HG03175 (cell line): Measurements from ENCODE around the gene MYH9.

Experiments
- ATAC-seq: cut with Tn5 transposase; IDR thresholded peaks from one replicate; pipeline ENCODE4 v1.9.1; 2021; ENCODE audit warnings: mild to moderate bottlenecking, moderate library complexity; ENCODE audit not compliant: unreplicated experiment

MYH9 gene

GRCh38 chr22:36320553-36320952, 67.2 kb downstream of the MYH9 start:
- no peak for ATAC-seq

- ATAC-seq, result no peak
Observed at GRCh38 chr22:36319595-36320497, 67.9 kb downstream of the MYH9 start.

- no peak for ATAC-seq
Observed at GRCh38 chr22:36318442-36318841, 69.3 kb downstream of the MYH9 start.

DNA sequence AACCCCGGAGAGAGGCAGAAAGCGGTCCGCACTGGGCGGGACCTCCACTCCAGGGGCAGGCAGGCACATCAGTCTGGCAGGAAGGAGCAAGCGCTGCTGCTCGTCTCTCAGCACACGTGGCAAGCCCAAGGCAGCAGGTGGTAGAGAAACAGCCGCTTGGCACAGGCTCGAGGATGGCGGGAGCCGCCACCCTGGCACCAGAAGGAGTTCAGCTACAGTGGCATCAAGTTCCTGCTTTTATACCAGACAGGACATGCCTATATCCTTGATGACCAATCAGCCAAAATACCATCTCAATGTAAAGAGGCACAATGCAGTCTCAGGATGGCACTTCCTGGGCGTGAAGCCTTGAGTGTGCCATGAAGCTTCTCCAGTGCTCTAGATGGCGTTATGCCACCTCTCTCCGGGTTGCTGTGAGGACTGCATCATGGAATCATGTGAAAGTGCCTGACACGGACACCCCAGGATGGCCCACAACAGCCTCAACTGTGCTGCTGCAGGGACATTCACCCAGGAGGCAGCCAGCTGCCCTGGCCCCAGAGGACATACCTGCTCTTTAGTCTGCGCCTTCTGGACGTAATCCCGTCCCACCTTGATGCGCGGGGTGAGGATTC, 70.0 kb downstream of the MYH9 start:
- no peak for ATAC-seq

DNA sequence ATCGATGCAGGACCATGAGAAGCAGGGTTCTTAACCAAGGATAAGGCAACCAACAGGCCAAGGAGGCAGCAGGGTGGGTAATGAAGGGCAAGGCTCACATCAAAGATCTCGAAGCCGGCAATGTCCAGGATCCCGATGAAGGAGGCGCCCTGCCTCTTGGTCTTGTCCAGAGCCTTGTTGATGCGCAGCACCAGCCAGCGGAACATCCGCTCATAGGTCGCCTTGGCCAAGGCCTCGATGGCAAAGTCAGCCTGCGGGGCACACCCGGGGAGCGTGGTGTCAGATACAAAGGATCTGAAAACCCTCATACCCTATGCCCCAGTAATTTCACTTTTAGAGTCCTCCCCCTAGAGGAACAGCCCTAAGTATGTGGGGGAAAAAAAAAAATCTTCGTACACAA, 71.3 kb downstream of the MYH9 start:
- no peak for ATAC-seq

DNA sequence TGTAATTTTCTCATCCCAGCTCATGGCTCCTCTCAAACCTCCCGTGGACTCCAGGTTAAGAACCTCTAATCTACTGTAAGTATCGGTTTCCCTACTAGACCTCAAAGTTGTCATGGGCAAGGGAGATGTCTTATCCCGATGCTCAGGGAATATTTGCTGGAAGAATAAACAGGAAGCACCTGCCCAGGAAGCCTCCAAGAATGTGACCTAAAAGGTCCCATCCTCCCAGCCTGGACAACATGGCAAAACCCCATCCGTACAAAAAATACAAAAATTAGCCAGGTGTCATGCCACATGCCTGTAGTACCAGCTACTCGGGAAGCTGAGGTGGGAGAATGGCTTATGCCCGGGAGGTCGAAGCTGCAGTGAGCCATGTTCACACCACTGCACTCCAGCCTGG, 72.4 kb downstream of the MYH9 start:
- ATAC-seq, result no peak

DNA sequence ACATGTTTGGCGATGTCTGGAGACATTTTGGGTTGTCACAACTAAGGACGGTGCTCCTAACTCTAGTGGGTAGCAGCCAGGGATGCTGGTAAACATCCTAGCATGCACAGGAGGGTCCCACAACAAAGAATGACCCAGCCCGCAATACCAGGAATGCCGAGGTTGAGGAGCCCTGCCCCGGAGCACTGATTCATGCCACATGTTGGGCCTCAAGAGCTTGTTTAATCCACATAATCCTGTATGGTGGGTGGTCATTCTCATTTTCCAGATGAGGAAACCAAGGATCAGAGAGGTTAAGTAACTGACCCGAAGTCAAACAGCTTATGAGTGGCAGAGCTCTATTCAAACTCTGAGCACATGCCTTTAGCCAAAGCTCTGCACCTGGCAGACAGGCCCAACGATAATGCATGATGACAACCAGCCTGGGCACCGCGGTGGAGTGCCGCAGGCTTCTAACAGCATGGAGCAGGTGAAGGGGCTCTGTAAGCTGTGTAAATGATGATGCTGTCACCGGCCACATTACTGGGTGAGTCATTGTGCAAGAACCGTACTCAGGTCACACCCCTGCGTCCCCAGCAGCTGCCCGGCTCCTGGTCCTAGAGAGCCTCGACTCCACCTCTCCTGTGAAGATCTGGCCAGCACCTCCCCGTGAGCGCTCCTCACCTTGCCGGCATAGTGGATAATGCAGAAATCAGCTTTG, 76.2 kb downstream of the MYH9 start:
- ATAC-seq, result no peak

DNA sequence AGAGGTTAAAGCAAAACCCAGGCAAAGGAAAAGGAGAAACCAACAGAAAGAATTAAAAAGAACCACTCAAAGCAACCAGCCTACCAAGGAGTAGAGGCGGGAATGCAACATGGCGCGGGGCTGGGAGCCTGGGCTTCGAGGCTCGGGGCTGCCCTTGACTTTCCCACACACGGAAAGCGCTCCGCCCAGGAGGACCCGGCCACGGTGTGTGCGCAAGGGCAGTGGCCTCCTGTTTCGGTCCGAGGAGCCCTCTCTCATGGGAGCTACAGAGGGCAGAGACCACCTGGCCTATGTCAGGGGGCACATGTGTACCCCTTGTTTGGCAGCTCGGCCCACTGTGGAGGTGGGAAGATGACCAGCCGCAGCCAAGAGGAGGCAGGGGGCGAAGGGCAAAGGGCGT, 78.9 kb downstream of the MYH9 start:
- ATAC-seq, result no peak

DNA sequence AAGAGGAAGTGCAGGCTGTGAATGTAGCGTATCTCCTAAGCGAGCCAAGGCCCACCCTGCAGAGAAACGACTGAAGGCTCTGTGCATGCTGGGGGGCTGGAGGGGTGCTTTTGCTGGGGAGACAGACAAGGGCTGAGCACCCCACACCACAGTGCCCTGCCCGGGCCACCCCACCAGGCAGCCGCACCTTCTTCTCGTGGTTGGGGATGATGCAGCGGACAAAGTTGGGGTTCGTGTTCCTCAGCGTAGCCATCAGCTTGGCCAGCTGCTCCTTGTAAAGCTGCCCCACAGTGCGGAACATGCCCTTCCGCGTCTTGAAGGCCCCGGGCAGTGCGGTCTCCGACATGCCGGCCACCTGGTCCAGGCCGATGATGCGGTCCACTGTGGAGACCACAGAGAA, 81.5 kb downstream of the MYH9 start:
- no peak for ATAC-seq

DNA sequence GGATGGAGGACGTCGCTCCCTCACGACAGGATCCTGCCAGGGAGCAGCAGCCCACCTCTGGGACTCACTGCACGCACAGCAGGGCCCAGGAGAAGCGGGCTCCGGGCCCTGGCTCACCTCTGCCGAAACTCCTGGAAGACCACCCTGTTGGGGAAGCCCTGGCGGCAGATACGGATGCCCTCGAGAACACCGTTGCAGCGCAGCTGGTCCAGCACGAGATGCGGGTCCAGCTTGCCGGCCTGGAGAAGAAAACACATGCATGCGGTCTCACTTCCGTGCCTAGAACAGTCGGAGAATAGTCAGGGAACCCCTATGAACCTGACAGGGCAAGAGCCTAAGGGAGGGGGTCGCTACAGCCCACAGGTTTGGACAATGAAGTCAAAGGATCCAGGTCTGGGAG, 82.0 kb downstream of the MYH9 start:
- no peak for ATAC-seq

GRCh38 chr22:36304429-36304828, 83.3 kb downstream of the MYH9 start:
- no peak for ATAC-seq

DNA sequence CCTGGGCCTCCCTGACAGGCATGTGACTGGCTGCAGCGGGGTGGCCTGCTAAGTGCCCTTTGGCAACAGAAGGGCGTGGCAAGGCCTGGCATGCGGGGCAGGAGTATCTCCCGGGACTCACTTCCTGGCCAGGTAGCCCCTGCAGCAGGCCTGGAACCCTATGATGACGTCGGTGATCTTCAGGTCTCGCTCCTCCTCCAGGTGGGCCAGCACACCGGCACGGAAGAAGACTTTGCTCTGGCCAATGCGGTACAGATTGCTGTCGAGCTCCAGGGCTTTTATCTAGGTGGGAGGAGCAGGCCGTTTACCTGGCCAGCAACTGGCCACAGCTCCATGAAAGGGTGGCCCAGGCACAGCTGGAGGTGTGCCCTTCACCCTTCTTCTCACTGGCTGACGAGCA, 83.9 kb downstream of the MYH9 start:
- no peak for ATAC-seq

DNA sequence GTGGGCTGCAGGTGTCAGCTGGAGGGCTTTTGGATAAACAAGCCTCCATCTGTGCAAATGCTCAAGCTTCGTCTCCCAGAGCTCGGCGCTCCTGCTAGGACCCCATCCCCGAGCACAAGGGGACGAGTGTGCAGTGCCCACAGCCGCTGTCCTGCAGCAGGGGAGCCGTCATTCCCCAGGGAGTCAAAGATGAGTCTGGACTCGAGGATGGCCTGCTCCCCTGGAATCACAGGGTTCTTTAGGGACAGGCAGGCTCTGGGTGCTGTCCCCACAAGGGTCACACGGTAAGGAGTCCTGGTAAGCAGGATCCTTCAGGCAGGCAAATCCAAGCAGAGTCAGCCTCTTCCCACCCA, 84.7 kb downstream of the MYH9 start:
- ATAC-seq, result no peak

- ATAC-seq, result no peak
Observed at GRCh38 chr22:36302439-36303114, 85.2 kb downstream of the MYH9 start.

DNA sequence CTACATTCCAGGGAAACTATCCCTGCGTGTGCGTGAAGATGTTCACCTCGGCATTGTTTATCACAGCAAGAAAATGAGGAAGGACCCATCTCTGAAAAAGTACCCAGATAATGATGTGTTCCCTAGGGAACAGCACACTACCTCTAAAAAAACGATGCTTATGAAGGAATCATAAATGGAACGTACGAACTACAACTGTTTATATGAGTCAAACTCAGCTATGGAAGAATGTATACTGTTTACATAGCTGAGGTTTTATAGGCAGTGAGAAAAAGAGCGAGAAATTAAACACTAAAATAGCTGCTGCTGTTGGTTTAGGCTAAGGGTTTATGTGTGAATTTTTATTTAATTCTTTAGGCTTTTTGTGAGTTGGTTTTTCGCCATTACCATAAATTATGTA, 85.9 kb downstream of the MYH9 start:
- no peak for ATAC-seq

GRCh38 chr22:36301384-36301828, 86.4 kb downstream of the MYH9 start:
- ATAC-seq, result no peak

DNA sequence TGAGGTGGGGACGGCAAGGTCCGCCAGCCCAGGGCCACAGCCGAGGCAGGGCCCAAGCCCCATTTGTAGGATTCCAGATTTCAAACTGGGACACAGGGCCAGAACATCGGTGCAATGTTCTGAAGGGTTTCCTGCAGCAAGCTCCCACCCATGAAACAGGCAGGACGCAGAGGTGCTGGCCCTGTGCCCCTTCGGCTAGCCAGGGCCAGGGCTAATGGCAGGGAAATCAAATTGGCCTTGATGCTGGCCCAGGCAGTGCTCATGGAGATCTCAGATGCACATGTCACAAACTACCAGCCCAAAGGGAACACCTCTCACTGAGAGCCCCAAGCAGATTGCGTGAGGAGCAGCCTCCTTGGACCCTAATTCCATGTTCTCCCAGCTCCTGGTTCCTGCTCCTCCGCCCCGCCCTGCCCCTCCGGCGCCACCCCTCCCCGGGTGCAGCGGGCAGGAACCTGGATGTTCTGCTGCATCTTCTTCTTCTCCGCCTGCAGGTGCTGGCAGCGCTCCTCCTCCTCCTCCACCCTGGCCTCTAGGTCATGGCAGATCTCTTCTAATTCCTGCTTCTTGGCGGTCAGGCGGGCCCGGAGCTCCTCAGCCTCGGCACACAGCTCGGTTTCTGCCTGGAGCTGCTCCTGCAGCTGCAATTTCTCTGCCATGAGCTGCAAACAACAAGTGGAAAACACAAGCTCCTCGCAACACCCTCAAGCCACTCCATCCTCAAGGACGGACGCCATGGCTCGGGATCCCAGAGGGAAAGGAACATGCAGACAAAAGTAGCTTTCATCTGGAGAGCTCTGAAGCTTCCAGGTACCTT, 87.2 kb downstream of the MYH9 start:
- ATAC-seq, result no peak

GRCh38 chr22:36299911-36300310, 87.9 kb downstream of the MYH9 start:
- ATAC-seq, result no peak

- ATAC-seq, result no peak
Observed at GRCh38 chr22:36299295-36299694, 88.5 kb downstream of the MYH9 start.

DNA sequence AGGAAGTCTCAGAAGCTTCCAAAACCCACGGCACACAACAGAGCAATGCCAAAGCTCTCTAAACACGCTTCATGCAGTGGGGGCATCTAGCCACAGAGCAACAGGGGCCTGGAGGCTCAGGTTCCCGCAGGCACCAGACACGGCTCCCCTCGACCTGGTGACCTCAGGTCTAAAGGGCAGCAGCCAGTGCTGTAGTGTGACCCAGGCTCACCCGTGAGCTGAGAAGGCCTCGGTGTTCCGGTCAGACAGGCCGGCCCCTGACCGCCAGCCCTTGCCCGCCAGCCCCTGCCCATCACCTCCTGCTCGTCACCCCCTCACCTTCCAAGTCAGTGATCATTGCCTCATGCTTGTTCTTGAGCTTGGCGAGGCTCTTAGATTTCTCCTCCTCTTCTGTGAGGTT, 89.2 kb downstream of the MYH9 start:
- ATAC-seq, result no peak

GRCh38 chr22:36298118-36298517, 89.6 kb downstream of the MYH9 start:
- ATAC-seq, result no peak
